ENCODE results near the gene CACNA2D2.
A peak's percentile ranks its signal among the peaks of the same experiment; 100 is the strongest.

Gene CACNA2D2

DNA sequence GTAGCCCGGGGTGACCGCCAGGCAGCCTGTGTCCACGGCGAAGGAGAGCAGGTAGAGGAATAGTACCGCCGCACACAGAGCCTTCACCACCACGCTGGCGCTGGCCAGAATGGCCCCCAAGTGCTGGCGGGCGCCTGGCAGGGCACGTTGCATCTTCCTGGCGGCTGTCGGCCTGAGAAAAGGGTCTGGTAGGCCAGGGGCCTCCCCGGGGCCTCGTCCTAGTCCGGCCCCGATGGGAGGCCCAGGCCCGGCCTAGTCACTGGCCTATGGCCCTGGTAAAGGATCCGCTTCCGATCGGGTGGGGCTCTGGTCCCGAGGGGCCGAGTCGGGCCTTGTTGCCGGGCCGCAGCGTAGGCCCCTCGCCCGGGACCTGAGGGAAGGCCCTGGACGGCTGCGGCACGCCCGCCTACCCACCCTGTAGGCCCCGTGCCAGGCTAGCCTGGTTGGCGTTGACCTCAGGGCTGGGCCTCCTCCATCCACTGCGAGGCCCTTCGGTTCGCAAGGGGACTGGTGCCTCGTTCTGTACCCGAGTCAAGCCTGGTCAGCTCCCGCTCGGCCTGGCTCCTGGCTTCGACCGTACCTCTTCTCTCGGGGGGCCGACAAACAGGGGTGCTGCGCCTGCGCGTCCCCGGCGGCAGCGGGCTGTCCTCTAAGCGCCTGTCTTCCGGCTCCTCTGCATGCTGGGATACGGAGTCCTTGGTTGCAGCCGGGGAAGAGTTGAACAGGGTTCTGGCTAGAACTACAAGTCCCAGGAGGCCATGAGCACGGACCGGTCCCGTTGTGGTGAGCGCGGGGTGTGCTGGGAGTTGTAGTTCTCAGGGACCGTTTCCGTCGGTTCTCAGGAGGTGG is 144.3 kb downstream of the CACNA2D2 start, which contains the start of gene TMEM115:
TMEM115 (minus strand) TSS at position 611 of the 849 bp plus-strand sequence; CDS start at position 153, 458 bp downstream.
- peak; percentile 96 for DNase-seq

DNA sequence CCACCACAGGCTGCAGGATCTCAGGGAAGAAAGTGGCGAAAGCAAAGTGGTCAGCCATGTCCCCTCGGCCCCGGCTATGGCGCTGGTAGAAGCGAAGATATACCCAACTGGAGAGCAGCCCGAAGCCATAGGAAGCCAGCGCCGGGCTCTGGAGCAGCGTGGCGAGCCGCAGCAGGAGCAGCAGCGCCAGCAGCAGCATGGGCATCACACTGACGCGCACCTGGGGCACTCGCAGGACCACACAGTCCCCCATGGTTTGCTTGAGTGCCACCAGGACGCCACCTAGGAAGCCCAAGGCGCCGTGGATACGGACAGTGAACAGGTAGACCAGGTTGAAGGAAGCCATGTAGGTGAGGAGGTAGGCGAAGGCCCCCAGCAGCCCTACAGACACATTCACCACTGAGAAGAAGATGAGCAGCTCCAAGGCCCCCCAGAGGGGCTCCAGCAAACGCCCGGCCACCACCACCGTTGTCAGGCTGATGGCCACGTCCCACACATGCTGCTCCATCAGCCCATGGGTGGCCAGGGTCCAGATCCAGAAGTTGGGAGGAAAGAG is 145.0 kb downstream of the CACNA2D2 start:
- no peak for DNase-seq

DNA sequence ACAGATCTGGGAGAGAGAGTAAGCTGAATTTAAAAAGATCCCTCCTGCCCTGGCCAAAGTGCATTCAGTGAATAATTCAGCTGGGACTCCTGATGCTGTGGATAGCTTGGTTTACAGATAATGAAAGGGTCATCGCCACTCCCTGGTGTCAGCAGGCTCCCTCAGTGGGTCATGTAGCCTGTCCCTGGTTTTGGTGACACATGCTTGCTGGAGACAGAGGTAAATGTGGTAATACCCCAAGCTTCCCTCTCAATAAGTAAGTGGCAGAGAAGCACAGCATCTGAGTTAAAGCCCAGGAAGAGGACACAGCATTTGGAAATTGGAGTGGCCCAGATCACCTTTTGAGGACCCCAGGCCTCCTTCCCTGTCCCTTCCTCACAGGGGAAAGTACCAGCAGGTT is 146.0 kb downstream of the CACNA2D2 start:
- DNase-seq: no peak

DNA sequence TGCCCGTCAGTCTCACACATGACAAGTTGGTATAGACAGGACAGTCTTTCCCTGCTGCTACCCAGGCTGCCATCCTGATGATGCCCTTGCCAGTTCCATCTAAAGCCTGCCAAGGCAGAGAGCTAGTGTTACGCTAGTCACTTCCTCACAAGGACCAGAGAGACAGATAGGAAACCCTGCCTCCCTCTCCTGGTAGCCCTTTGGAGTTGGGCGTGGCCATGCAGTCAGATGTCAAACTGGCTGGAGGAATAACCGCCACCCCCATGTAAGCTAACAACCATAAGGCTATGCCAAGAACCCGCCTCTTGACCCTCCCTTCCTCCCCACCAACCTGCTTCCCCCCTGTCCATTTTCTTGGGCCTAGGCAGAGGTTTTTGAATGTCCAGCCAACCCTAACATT is 146.9 kb downstream of the CACNA2D2 start:
- DNase-seq: no peak

DNA sequence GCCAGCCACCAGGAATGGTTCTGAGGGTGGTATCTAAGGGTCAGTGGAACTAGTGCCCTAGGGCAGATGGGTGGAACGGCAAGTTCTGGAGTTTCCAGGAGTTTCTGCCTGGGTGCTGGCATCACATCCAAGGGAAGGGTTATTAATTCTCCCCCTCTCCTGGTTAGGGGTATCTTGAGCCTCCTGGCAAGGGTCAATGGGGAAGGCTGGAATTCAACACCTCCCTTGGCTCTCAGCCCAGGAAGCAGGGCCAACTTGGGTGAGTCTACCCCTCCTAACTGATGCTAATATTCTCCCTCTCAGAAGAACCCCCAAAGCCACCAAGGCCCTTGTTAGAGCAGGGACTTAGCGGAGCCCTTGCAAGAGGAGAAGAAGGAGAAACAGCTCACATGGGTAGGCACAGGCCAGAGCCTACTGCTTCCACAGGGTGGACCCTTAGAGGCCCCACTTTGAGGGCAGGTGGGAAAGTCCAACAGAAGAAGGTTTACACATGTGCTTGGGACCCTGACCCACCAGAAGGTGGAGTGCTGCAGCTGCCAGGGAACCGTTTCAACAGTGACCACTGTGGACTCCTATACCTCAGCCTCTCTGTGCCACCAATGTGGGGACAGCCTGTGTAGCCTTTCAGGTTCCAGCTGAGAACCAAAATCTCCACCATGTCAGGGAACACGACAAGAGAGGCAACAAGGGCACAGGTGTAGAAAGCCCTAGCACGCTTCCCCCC is 147.4 kb downstream of the CACNA2D2 start:
- DNase-seq: no peak

DNA sequence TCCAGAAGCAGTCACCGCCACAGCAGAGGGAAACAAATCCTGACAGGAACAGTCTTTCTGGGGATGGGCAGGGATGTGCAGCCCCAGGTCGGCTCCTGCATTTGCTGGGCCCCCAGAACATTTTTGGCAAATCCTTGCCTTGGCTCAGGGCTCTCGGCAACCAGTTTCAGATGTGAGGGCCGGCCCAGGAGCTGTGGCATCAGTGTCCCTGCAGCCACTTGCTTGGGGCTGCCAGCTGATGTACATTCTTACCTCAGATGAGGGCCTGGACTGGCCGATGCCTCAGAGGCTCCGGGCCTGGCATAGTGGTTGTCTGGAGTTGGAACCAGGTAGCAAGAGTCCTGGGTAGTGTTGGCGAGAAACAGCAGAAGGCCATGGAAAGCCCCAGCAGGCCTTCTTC is 148.6 kb downstream of the CACNA2D2 start:
- no peak for DNase-seq

DNA sequence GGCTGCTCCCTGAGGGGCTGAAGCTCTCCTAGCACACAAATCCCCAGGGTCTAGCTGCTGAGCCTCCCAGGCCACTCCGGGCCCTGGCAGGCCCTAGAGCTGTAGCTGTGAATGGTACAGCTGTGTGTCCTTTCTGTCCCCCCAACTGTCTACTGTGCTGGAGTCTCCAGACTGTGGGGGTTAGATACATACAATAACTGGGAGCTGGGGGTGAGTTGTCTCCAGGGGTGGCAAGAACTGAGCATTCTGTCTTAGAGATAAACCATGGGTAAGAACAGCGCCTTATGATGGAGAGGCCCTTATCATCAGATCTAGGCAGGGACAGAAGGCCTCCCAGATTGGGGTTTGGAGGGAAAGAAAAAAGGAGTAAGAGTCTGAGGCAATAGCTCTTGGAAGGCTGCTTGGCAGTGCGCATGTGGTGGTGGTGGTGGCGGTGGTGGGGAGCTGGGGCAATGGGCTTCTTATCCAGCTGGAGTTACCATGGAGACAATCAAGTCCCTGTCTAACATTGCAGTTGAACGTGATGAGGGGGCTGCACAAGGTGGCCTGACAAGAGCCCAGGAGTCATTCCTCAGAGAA is 149.2 kb downstream of the CACNA2D2 start:
- DNase-seq: no peak

DNA sequence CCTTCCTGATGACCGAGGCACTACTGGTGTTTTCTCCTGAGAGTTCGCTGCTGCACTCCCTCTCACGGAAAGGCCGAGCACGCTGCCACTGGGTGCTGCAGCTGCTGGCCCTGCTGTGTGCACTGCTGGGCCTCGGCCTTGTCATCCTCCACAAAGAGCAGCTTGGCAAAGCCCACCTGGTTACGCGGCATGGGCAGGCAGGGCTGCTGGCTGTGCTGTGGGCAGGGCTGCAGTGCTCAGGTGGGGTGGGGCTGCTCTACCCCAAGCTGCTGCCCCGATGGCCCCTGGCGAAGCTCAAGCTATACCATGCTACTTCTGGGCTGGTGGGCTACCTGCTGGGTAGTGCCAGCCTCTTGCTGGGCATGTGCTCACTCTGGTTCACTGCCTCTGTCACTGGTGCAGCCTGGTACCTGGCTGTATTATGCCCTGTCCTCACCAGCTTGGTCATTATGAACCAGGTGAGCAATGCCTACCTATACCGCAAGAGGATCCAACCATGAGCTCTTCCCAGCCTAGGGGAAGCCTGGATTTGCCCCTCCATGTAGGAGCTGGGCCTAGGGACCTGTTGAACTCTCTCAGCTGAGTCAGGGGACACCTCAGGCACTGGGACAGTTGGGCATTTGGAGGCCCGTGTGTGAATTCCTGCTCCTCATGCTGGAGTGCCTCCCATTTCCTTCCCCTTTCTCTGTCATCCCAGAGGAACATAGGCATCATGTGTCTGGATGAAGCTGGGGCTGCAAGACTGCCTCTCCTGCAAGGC is 150.0 kb downstream of the CACNA2D2 start:
- DNase-seq: no peak

DNA sequence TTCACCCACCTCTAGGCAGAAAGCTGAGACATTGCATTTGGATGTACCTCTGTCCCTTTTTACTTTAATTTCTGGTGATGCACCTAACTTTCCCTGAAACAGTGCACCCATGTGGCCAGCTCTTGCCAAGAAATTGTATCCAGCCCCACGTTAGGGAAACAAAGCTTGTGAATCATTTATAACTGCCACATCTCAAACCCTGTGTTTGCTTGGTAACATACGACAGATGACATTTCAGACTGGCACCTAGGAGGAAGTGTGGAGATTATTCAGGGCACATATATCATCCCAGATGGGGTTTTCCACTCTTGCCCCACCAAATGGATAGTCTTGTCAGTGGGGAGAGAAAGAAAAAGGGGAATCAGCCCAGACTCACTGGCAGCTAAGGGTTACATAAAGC is 150.7 kb downstream of the CACNA2D2 start:
- peak; percentile 38 for DNase-seq

DNA sequence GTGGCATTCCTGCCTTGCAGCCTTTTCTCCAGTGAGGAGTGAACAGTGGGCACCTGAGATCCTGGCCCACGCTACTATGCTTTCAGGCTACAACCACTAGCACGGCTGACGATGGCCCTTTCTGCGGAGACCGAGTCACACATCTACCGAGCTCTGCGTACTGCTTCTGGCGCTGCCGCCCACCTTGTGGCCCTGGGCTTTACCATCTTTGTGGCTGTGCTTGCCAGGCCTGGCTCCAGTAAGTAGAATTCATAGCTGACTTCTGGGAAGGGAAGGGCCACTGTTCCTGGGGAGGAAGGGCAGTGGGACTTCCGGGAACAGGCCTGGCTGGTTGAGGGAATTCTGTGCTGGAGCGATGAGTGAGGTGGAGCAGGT is 152.1 kb downstream of the CACNA2D2 start:
- DNase-seq: no peak

DNA sequence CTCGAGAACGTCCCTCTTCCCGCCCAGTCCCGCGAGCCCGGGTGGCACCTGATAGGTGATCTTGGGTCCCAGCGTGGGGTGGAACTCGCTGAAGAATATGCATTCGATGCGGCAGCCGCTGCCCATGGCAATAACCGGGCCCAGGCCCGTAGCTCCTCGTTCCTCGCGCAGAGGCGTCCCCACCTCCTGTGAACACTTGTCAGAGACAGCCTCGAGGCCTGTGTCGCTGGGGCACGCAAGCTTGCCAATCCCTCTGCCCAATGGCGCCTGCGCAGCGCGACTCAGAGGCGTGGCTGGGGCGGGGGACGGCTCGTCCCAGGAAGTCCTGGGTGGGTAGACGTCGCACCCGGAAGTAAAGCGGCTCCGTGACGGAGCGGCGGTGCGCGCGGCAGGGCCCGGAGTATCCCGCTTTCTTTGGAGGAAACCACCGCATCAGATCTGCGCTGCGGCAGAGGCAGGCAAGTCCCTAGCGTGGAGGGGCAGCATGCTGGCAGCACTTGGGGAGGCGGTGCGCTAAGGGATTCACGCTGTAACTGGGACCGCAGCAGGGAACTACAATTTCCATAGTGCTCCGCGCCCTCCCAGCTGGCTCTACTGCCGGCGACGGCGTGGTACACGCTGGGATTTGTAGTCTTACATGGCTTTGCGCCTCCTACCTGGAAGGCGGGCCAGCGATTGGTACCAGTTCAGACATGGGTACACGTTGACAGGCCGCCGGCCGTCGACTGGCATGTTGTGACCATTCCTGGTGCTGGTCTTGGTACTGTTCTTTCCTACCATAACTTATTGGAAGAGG is 152.7 kb downstream of the CACNA2D2 start, which contains the start of the genes CYB561D2 and NPRL2:
CYB561D2 (plus strand) TSS at position 336 of the 796 bp plus-strand sequence. CDS start 572 bp downstream, outside the sequence.
NPRL2 (minus strand) TSS at position 249 of the 796 bp plus-strand sequence; CDS start at position 126, 123 bp downstream.
- peak; percentile 99 for DNase-seq

DNA sequence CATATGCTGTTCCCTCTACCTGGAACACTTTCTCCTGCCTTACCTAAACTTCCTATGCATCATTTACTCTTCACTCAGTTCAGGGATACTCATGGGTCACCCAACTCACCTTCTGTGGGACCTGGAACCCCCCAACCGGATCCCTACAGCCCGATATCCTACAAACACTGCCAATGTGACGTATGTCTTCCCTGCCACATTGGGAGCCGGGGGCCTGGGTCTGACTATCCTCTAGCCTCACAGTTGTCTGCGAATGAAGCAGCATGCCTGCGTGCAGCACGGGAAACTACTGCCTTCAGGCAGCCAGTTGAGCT is 153.3 kb downstream of the CACNA2D2 start:
- no peak for DNase-seq

DNA sequence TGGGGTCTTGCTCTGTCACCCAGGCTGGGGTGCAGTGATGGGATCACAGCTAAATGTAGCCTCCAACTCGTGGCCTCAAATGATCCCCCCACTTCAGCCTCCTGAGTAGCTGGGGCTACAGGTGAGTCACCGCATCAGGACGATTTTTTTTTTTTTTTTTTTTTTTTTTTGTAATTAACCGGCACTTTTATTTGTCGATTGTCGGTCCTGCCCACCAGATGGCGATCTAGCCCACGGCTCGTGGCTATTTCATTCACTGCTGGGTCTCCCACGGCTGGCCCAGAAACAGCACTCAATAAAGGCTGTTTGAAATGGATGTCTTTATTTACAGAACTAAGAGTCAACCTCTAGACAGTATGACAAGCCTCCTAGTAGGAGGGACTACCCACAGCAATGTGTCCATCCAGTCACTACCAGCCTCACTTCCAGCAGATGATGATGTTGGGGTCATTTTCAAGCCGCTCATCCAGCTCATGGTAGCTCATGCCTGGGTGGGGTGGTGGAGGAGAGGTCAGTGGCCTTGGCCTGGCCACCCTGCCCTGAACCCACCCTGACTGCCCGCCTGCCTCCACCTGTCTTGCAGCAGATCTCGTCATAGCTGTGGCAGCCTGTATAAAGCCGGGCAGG is 156.1 kb downstream of the CACNA2D2 start:
- DNase-seq: peak; percentile 82

DNA sequence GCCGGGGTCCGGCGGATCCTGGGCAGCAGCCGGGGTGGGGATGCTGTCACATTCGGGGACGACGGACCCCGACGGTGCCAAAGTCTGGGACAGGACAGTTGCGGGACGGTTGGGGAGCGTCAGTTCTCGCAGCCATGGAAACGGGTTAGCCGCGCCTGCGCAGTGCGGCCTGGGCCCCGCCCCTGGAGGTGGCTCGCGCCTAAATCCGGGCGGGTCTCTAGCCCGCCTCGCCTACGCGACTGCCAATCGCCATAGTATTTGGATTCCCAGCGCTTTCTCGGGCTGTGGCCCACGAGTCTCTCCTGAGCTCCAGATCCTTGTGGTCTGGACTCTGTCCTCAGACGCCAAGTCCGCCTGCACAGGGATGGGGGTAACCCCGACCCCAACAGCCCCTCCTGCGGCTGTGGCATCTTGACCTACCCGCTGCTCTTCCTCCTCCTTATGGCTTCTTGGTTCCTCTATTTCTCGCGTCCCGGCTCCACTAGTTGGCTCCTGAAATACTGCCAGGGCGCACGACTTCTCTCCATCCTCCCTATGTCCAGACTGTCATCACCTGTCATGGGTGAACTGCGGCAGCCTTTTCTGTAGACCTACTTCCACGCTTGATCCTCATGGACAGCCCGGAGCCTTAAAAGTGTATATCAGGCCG is 157.7 kb downstream of the CACNA2D2 start, which contains the start of gene ZMYND10:
ZMYND10 (minus strand) TSS at position 147 of the 649 bp plus-strand sequence. CDS start 153 bp downstream, outside the sequence.
- DNase-seq: peak; percentile 87

DNA sequence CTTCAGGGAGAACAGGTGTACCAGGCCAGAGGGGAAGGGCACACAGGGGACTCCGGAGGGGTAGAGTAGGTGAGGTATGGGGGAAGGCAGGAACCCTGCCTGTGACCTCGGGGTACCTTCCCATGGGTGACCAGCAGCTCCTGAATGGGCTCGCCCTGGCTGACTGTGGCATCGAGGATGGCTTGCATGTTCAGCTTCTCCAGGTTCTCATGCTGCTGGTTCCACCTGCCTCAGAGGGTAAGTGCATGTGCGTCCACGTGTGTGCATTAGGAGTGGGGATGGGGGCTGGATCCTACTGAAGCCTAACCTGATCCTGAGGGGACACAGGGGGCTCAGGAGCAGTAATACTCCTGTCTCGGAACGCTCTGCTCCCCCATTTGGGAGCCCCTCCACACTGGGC is 158.4 kb downstream of the CACNA2D2 start:
- DNase-seq: no peak

DNA sequence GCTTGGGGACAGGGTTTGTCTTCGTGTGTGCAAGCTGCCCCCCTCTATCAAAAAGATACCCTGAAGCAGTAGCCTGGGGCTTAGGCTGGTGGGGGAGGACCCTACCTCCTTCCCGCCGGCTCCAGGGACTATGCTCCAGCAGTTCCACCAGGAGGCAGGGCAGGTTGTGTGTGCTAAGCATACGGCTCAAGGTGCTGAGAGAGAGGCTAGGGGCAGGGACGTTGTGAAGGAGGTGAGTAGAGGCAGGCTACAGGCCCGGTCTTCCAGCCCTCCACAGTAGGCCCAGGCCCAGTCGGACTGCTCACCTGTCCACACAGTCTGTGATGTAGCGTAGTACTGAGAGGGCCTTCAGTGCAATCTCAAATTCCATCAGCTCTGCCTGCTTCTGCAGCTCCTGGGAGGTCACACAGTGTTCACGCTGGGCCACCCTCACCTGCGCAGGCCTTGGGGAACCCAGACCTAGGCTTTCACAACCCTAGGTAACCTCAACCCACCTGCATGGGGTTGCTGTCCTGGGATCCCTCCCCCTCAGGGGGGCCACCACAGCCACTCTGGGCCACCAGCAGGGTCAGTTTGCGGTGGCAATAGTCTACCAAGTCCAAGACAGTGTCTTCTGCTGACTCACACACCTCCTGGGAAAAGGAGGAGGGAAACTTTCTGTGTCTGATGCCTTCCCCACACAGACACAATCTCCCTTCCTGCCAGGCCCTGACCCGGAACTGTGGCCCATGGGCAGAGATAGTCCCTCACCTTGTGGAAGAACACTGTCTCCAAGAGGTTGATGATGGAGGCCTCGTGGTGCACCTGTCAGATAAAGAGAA is 160.4 kb downstream of the CACNA2D2 start:
- DNase-seq: no peak

DNA sequence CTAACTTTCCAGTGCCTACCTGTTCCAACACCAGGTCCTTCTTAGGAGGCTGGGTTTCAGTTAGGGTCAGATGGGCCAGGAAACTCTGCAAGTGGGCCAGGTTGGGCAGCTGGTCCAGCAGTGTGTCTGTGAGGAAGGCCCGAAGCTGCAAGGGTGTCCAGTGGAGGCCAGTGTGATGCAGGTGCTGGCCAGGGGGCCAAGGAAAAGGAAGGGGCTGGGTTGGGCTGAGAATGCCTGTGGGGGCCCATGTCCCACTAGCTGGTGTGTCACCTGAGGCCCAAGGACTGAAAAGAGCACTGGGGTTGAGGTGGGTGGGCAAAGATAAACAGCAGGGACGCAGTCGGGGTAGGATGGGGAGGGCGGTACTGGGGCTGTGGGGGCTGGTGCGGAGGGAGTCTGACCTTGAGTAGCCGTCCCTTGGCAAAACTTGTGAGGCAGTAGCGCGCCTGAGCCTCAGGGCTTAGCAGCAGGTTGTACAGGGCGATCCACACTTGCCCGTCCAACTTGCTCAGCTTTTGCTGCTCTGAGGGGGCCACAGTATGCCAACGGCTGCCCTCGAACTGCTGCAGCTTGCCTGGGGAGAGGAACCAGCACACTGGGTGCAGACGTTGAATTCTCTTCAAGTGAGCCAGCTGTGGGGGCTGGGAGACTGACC is 161.3 kb downstream of the CACNA2D2 start:
- no peak for DNase-seq

DNA sequence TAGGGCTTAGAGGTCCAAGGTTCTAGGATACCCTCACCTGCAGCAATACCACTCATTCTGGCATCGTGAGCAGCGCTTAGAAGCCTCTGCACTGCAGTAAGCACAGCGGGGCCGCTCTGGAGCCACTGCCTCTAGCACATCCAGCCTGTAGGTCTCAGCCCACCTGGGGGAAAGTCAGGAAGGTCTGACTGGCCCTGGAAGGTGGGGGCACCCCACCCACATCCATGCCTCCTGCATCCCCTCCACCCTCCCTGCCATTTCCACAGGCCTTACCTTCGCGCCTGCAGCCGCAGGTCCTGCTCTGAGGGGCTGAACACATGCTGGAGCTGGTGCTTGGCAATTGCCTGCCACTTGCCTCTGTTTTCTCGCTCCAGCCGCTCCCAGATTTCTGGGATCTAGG is 161.9 kb downstream of the CACNA2D2 start:
- peak; percentile 35 for DNase-seq

Measured in activated CD4-positive, alpha-beta T cell treated with anti-CD3 and anti-CD28 coated beads for 48 hours (primary cell).